Activated naive CD8-positive, alpha-beta T cell treated with anti-CD3 and anti-CD28 coated beads, Interleukin-2, amount 50 U/mL, for 24 hours (primary cell): ENCODE results near the gene S100A2.
"Not testable (repeated sequence)": the region's sequence is repeated elsewhere in the genome, so short reads cannot be mapped to it uniquely, and the experiment has no call there.

Experiments
- ATAC-seq: fragments of 150-1000 bp; cut with Tn5 transposase; one replicate; pipeline ENCODE4 v1.10.0; 2021
- DNase-seq: peaks from one replicate; pipeline ENCODE4 v3.0.0; 2021
- H3K27ac Mint-ChIP-seq: one replicate; pipeline ENCODE4 v1.8.0; 2021; ENCODE audit warnings: mild to moderate bottlenecking, mixed read lengths
- H3K27me3 Mint-ChIP-seq: one replicate; pipeline ENCODE4 v1.8.0; 2021; ENCODE audit warnings: mixed read lengths
- H3K36me3 Mint-ChIP-seq: one replicate; pipeline ENCODE4 v1.8.0; 2021; ENCODE audit warnings: low read depth, mixed read lengths
- H3K4me1 Mint-ChIP-seq: one replicate; pipeline ENCODE4 v1.8.0; 2021; ENCODE audit warnings: mixed read lengths
- H3K4me3 Mint-ChIP-seq: one replicate; pipeline ENCODE4 v1.8.0; 2021; ENCODE audit warnings: mild to moderate bottlenecking, moderate library complexity, mixed read lengths
- H3K9me3 Mint-ChIP-seq: one replicate; pipeline ENCODE4 v1.8.0; 2021; ENCODE audit warnings: mixed read lengths

The S100A2 gene

DNA sequence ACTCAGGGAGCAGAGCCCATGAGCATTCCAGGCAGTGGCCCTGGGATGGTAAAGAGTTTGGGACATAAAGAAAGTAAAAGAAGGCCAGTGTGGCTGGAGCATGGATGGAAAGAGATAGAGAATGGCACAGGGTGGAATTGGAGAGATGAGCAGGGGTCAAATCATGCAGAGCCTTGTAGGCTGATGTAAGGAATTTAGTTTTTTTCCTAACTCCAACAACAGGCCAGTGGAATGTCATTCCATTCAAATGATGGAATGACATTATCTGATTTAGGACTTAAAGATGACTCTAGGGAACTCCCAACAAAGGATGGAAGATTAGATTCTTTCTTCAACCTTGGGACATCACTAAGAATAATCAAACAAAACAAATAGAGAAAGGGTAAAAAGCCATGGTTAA, 12.8 kb upstream of the S100A2 start:
- peaks cover 5% of the 10 kb centered on the region for H3K4me1 Mint-ChIP-seq
- no peaks in the 10 kb centered on the region for H3K9me3 Mint-ChIP-seq
- peaks cover 17% of the 10 kb centered on the region for H3K27me3 Mint-ChIP-seq
- no peak for ATAC-seq
- DNase-seq, result no peak
- H3K27ac Mint-ChIP-seq, result no peak overlapping the region
- H3K4me3 Mint-ChIP-seq, result no peak overlapping the region
- no peaks in the 10 kb centered on the region for H3K36me3 Mint-ChIP-seq

DNA sequence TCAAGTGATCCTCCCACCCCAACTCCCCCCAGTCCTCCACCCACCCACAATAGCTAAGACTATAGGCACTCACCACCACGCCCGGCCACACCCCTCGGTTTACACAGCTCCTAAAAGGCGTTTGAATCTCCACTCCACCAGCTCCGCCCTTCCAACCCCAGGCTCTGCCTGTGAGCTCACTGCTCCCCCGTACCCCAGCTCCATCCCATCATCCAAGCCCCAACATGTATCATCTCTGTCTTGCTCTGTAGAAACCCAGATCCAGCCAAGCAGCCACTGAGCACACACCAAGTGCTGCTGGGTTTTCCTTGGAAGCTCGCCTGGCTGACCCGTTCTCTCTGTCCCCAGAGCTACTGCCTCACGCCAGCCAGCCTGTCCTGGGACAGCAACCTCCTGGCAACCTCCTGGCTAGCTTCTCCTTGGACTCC, 12.0 kb upstream of the S100A2 start:
- H3K27ac Mint-ChIP-seq, result no peak overlapping the region
- H3K36me3 Mint-ChIP-seq, result no peaks in the 10 kb centered on the region
- no peaks in the 10 kb centered on the region for H3K9me3 Mint-ChIP-seq
- no peak overlapping the region for H3K4me3 Mint-ChIP-seq
- DNase-seq (no peak), ATAC-seq (no peak)
- peaks cover 14% of the 10 kb centered on the region for H3K4me1 Mint-ChIP-seq
- peaks cover 17% of the 10 kb centered on the region for H3K27me3 Mint-ChIP-seq

DNA sequence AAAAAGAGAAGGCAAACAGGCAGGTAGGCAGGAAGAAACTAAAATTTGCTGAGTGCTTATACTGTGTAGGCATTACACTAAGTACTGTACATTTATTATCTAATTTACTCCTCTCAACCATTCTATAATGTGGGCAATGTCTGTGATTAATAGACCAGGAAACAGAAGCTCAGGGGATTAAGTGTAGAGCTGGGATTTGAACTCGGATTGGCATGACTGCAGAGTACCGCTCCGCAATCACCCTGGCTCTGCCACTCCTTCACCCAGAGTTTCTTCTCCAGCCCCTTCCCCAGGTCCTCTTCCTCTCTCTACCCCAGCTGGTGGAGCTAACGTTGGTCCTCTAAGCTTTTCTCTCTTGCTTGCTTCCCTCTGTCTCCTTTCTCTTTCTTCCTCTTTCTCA, 11.5 kb upstream of the S100A2 start:
- Mint-ChIP-seq H3K36me3 (no peaks in the 10 kb centered on the region), H3K9me3 (no peaks in the 10 kb centered on the region), H3K27ac (no peak overlapping the region), H3K4me1 (peaks cover 19% of the 10 kb centered on the region), H3K4me3 (no peak overlapping the region), H3K27me3 (peaks cover 17% of the 10 kb centered on the region)
- ATAC-seq, result no peak
- DNase-seq, result no peak

DNA sequence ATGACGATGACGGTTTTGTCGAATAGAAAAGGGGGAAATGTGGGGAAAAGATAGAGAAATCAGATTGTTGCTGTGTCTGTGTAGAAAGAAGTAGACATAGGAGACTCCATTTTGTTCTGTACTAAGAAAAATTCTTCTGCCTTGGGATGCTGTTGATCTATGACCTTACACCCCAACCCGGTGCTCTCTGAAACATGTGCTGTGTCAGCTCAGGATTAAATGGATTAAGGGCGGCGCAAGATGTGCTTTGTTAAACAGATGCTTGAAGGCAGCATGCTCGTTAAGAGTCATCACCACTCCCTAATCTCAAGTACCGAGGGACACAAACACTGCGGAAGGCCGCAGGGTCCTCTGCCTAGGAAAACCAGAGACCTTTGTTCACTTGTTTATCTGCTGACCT, 9.9 kb upstream of the S100A2 start:
- not testable (repeated sequence) for H3K9me3 Mint-ChIP-seq, H3K4me3 Mint-ChIP-seq, ATAC-seq, H3K27ac Mint-ChIP-seq, H3K36me3 Mint-ChIP-seq, DNase-seq
- peaks cover 26% of the 10 kb centered on the region for H3K4me1 Mint-ChIP-seq
- H3K27me3 Mint-ChIP-seq, result peaks cover 22% of the 10 kb centered on the region

DNA sequence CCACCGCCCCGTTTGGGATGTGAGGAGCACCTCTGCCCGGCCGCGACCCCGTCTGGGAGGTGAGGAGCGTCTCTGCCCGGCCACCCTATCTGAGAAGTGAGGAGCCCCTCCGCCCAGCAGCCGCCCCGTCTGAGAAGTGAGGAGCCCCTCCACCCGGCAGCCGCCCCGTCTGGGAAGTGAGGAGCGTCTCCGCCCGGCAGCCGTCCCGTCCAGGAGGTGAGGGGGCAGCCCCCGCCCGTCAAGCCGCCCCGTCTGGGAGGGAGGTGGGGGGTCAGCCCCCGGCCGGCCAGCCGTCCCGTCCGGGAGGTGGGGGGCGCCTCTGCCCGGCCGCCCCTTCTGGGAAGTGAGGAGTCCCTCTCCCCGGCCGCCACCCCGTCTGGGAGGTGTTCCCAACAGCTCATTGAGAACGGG, 9.4 kb upstream of the S100A2 start:
- H3K4me3 Mint-ChIP-seq, H3K9me3 Mint-ChIP-seq, ATAC-seq, H3K27ac Mint-ChIP-seq, H3K36me3 Mint-ChIP-seq, DNase-seq: not testable (repeated sequence)
- Mint-ChIP-seq H3K27me3 (peaks cover 24% of the 10 kb centered on the region), H3K4me1 (peaks cover 26% of the 10 kb centered on the region)

DNA sequence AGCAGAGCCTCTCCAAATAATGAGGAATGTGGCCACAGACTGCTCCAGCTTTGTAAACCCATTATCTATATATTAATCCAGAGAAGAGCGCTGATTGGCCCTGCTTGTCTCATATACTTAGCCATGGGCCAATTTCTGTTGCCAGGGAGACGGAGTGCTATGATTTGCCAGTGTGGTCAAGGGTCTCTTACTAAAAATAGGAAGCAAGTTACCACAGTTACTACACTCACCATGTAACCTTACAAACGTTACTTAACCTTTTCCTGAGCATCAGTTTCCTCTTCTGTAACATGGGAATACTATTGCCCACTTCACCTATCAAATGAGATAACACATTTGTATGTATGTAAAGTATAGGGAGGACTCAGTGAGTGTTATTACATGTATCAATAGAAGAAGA, 7.7 kb upstream of the S100A2 start:
- no peak overlapping the region for H3K4me3 Mint-ChIP-seq
- peaks cover 22% of the 10 kb centered on the region for H3K27me3 Mint-ChIP-seq
- ATAC-seq (no peak), DNase-seq (no peak)
- peaks cover 37% of the 10 kb centered on the region for H3K4me1 Mint-ChIP-seq
- H3K9me3 Mint-ChIP-seq, result no peaks in the 10 kb centered on the region
- no peaks in the 10 kb centered on the region for H3K36me3 Mint-ChIP-seq
- H3K27ac Mint-ChIP-seq, result peak overlapping the region; percentile 80

DNA sequence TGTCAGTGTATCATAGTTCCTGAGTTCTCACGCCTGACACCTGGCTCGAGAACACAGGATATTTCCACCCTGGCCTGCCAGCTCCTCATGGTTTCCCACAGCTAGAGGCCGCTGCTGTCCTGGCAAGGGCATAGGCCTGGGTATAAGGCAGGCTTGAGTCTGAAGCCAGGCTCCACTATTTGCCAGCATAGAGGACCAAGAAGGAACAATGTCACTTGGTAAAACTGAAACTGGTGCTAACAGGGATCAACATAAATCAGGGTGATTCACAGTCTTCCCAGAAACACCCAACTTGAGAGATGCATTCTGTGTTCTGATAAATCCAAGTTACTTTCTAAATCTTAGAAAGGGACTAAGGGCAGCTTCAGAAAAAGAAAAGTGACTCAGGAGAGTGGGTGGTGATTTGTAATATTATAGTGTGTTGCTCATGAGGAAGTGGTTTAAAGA, 6.9 kb upstream of the S100A2 start:
- no peak overlapping the region for H3K4me3 Mint-ChIP-seq

DNA sequence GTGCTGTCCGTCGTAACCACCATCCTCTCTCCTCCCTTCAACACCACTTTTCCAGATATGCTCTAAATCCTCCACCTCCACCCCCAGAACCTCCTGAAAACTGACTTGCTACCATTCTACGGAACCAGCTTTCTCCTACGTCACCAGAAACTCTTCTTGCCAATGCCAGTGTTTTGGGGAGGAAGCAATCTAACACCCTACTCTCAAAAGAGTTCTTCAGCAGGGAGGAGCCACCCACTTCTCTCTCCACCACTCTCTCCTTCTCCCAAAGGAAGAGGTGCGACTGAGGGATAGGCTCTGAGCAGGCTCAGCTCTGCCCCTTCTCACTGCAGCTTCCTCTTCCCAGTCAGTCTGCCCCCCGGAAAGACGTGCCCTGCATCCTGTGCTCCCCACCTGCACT, 6.1 kb upstream of the S100A2 start:
- H3K4me3 Mint-ChIP-seq, result no peak overlapping the region
- peaks cover 52% of the 10 kb centered on the region for H3K4me1 Mint-ChIP-seq
- H3K36me3 Mint-ChIP-seq, result no peaks in the 10 kb centered on the region
- H3K9me3 Mint-ChIP-seq, result no peaks in the 10 kb centered on the region
- peaks cover 10% of the 10 kb centered on the region for H3K27me3 Mint-ChIP-seq
- no peak for DNase-seq
- peak overlapping the region; percentile 80 for H3K27ac Mint-ChIP-seq
- ATAC-seq, result no peak

More for the DNA sequence above, 6.9 kb upstream of the S100A2 start:
- H3K4me1 Mint-ChIP-seq, result peaks cover 45% of the 10 kb centered on the region
- no peaks in the 10 kb centered on the region for H3K36me3 Mint-ChIP-seq
- peak overlapping the region; percentile 80 for H3K27ac Mint-ChIP-seq
- H3K9me3 Mint-ChIP-seq, result no peaks in the 10 kb centered on the region
- H3K27me3 Mint-ChIP-seq, result peaks cover 16% of the 10 kb centered on the region
- DNase-seq (peak; percentile 59), ATAC-seq (peak; percentile 87)

DNA sequence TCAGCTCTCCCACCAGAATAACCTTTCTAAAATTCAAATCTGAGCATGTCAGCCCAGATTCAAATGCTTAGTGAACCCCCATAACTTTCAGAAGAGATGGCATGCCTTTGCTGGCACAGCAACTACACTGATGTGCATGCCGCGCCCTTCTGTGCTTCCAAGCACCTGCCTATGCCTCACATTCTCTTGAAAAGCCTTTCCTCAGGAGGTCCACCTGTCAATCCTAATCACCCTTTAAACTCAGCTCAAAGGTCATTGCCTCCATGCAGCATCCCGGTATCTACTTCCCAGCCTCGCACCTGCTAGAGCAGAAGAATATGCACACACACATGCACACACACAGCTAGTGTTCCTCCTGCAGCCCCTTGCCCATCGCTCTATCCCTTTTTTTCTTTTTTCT, 5.2 kb upstream of the S100A2 start:
- H3K9me3 Mint-ChIP-seq, result no peaks in the 10 kb centered on the region
- H3K27ac Mint-ChIP-seq, result no peak overlapping the region
- H3K36me3 Mint-ChIP-seq, result no peaks in the 10 kb centered on the region
- no peak overlapping the region for H3K4me3 Mint-ChIP-seq
- no peak for DNase-seq
- peaks cover 10% of the 10 kb centered on the region for H3K27me3 Mint-ChIP-seq
- no peak for ATAC-seq
- peaks cover 59% of the 10 kb centered on the region for H3K4me1 Mint-ChIP-seq

DNA sequence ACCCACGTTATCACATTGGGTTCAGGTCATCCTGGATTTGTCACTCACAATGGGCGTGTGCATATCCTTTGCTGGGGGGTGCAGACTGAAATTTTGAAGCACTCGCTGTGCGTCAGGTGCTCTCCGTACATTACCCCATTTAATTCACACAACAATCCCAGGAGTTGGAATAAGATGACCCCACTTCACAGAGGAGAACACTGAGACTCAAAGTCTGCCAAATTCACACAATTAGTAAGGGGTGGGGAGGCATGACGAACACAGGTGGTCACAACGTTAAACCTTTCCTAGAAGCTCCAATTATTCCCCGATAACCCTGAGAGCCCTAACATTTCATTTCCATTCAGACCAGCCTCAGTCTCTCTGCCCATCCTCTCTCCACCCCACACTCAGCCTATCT, 3.8 kb upstream of the S100A2 start:
- ATAC-seq, result no peak
- no peak for DNase-seq
- Mint-ChIP-seq H3K36me3 (no peaks in the 10 kb centered on the region), H3K4me3 (no peak overlapping the region), H3K27me3 (peaks cover 10% of the 10 kb centered on the region), H3K27ac (no peak overlapping the region), H3K4me1 (peaks cover 70% of the 10 kb centered on the region), H3K9me3 (no peaks in the 10 kb centered on the region)

DNA sequence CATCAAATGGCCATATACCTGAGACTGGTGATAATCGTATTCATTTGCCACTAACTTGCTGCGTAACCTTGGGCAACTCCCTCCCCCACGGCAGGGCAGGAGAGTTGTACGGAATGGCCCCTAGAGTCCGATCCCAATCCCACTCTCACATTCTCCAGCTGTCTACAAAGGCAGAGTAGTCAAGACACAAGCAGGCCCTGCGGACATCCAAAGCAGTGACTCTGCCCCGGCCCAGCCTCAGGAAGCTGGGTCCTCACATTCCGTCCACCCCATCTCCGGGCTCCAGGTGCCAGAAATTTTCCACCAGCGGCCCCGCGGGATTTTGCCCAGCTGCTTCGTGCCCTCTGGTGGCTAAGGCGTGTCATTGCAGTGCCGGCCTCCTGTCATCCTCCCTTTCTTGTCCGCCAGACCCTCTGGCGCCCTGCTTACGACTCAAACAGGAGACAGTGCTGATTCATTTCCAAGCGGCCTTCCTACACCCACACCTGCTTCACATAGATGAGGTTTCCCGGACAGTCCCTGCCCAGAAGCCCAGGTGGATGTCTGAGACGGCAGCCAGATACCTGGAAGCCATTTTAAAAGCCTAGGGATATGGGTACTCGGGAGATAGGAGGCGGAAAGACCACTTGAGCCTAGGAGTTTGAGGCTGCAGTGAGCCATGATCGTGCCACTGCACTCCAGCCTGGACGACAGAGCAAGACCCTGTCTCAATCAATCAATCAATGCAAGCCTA, 2.9 kb upstream of the S100A2 start:
- H3K27ac Mint-ChIP-seq, result peak overlapping the region; percentile 90
- DNase-seq (peak; percentile 88), ATAC-seq (peak; percentile 9)
- H3K27me3 Mint-ChIP-seq, result peaks cover 10% of the 10 kb centered on the region
- H3K9me3 Mint-ChIP-seq, result no peaks in the 10 kb centered on the region
- peaks cover 66% of the 10 kb centered on the region for H3K4me1 Mint-ChIP-seq
- H3K4me3 Mint-ChIP-seq, result peak overlapping the region; percentile 37
- no peaks in the 10 kb centered on the region for H3K36me3 Mint-ChIP-seq

DNA sequence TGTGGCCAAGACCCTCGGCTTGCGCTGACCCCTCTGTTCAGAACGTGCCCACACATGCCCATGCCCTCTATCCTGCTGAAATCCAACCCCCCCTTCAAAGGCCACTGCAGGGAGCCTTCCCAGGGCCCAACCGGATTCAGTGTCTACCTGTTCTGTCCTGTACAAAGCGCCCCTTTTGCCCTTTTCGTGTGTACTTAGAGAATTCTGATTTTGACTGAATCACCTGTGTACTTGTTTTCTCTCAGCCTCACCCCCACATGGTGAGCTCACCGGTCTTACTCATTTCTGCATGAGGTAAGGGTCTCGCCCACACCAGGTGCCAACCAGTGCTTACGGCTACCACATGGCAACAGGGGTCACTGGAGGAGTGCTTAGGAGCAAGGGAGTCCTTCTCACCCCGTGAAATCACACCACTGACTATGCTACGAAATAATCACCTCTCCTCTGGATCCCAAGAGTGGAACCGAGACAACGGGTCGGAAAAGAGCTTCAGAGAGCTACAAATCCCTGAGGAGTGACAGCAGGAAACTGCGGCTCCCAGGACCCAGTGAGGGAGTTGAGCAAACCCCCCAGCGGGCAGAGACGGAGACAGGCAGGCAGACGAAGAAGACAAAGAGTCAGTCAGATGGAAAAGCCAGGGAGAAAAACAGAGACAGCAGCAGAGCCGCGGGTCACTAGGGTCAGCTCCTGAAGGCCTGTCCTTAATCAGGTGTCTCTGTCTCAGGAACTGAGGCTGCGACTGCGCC, 2.1 kb upstream of the S100A2 start:
- H3K9me3 Mint-ChIP-seq, result no peaks in the 10 kb centered on the region
- peak overlapping the region; percentile 43 for H3K4me3 Mint-ChIP-seq
- ATAC-seq, result peak; percentile 9
- peaks cover 58% of the 10 kb centered on the region for H3K4me1 Mint-ChIP-seq
- peak; percentile 60 for DNase-seq
- peaks cover 10% of the 10 kb centered on the region for H3K27me3 Mint-ChIP-seq
- H3K27ac Mint-ChIP-seq, result peak overlapping the region; percentile 90
- no peaks in the 10 kb centered on the region for H3K36me3 Mint-ChIP-seq

DNA sequence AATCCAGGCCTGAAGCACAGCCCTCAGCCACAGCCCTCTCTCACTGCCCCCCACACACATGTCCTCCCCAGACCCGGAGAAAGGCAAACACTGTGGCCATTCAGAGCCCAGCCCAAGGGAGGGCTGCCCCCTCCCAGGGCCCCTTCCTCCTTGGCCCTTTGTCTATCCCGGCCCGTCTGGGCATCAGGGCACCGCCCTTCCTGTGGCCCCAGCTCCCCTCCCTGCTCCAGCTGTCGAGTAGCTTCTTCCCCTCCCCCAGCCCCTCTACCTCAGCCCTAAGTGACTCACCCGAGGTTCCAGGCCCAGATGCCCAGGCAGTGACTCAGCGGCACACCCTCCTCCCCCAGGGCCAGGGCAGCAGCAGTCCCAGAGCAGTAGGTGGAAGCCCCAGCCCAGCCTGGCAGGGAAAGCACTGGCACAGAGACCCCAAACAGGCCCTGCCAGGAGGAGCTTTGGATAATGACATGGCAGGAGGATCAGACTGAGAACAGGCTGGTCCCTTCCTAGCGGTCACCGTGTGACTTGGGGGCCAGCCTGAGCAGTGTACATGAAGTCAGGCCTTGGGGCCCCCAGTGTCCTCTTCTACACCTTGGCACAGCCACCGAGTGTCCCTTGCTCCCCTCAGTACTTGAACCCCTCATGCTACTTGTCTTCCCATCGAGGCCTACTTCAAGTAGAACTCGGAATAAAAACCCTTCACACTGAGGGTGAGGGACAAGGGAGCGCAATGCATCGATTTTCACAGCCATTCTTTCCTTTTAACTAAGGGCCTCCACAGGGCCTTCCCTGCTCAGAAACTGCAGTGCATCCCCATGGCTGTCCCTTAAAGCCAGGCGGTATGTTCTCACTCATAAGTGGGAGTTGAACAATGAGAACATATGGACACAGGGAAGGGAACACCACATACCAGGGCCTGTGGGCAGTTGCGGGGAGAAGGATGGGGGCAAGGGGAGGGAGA, 1.0 kb upstream of the S100A2 start:
- Mint-ChIP-seq H3K27me3 (peaks cover 10% of the 10 kb centered on the region), H3K9me3 (no peaks in the 10 kb centered on the region), H3K4me1 (peaks cover 47% of the 10 kb centered on the region), H3K27ac (peak overlapping the region; percentile 99), H3K36me3 (no peaks in the 10 kb centered on the region), H3K4me3 (peak overlapping the region; percentile 59)
- DNase-seq (peak; percentile 89), ATAC-seq (peak; percentile 90)

DNA sequence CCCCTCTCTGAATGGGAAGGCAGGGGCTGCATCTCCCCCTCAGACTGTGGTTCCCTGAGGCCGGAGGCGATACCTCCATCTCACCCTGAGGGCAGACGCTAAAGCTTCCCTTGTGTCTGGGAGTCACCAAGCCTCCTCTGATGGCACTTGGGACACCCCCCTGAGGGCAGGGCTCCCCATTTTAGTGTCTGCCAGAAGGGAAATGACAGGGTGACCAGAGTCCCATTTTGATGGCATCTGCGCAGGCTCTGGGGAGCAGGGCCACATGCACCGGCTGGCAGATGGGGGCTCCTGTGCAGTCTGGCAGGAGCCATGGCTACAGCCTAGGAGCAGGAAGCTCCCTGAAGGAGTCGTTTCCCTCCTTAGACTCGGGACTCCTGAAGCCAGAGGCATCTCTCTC, 1.7 kb downstream of the S100A2 start:
- H3K4me3 Mint-ChIP-seq, result no peak overlapping the region
- H3K9me3 Mint-ChIP-seq, result no peaks in the 10 kb centered on the region
- peaks cover 3% of the 10 kb centered on the region for H3K27me3 Mint-ChIP-seq
- no peak for ATAC-seq
- no peak overlapping the region for H3K27ac Mint-ChIP-seq
- DNase-seq, result no peak
- peaks cover 39% of the 10 kb centered on the region for H3K4me1 Mint-ChIP-seq
- H3K36me3 Mint-ChIP-seq, result no peaks in the 10 kb centered on the region
